GM21825 (cell line): ENCODE results near the gene PSMB4.
"Not testable (repeated sequence)": the region's sequence is repeated elsewhere in the genome, so short reads cannot be mapped to it uniquely, and the experiment has no call there.

Experiments
- ATAC-seq: cut with Tn5 transposase; IDR thresholded peaks from one replicate; pipeline ENCODE4 v1.9.1; 2021; ENCODE audit warnings: mild to moderate bottlenecking, moderate library complexity; ENCODE audit not compliant: unreplicated experiment

The PSMB4 gene

GRCh38 chr1:151399324-151400171 lies at the start of gene PSMB4:
PSMB4 (plus strand) TSS chr1:151399573; CDS start chr1:151399588, 15 bp downstream.
- peak; percentile 85 for ATAC-seq

GRCh38 chr1:151350323-151350722 lies 49.0 kb upstream of the PSMB4 start:
- not testable (repeated sequence) for ATAC-seq

GRCh38 chr1:151352021-151352718 lies 47.2 kb upstream of the PSMB4 start:
- no peak for ATAC-seq

GRCh38 chr1:151356696-151357095 lies 42.7 kb upstream of the PSMB4 start:
- ATAC-seq, result no peak

- no peak for ATAC-seq
These were observed 37.5 kb upstream of the PSMB4 start for GRCh38 chr1:151361883-151362282.

- ATAC-seq, result no peak
These were observed 36.8 kb upstream of the PSMB4 start for GRCh38 chr1:151362308-151363155.

- no peak for ATAC-seq
These were observed 34.4 kb upstream of the PSMB4 start for GRCh38 chr1:151364996-151365395.

- no peak for ATAC-seq
These were observed 31.5 kb upstream of the PSMB4 start for GRCh38 chr1:151367658-151368392.

GRCh38 chr1:151368393-151369301 lies 30.7 kb upstream of the PSMB4 start:
- ATAC-seq, result no peak

GRCh38 chr1:151369302-151369610 lies 30.1 kb upstream of the PSMB4 start:
- no peak for ATAC-seq

GRCh38 chr1:151369621-151370048 lies 29.7 kb upstream of the PSMB4 start:
- no peak for ATAC-seq

GRCh38 chr1:151370211-151370911 lies 29.0 kb upstream of the PSMB4 start:
- ATAC-seq, result no peak

- no peak for ATAC-seq
These were observed 27.9 kb upstream of the PSMB4 start for GRCh38 chr1:151371370-151372057.

- ATAC-seq, result no peak
These were observed 27.1 kb upstream of the PSMB4 start, which contains the start of gene SELENBP1 for GRCh38 chr1:151372058-151372934. SELENBP1 (minus strand) TSS chr1:151372705; CDS start chr1:151372641, 64 bp downstream.

GRCh38 chr1:151373196-151373595 lies 26.2 kb upstream of the PSMB4 start:
- ATAC-seq, result no peak

GRCh38 chr1:151377150-151377884 lies 22.1 kb upstream of the PSMB4 start:
- ATAC-seq, result no peak

- ATAC-seq, result no peak
These were observed 14.8 kb upstream of the PSMB4 start for GRCh38 chr1:151384584-151384983.
